T-helper 2 cell treated with Interferon-gamma antibody and Interleukin-4, amounts not matched to agents 5 μg/mL and 100 μg/mL, for 36 hours (primary cell): Measurements from ENCODE around the gene ATP2A2.
"Not testable (repeated sequence)": the region's sequence is repeated elsewhere in the genome, so short reads cannot be mapped to it uniquely, and the experiment has no call there.

Experiments used
- DNase-seq: peaks from one replicate; pipeline ENCODE4 v3.0.0; 2021; ENCODE audit warnings: low spot score
- H3K27ac Mint-ChIP-seq: one replicate; pipeline ENCODE4 v1.8.0; 2021; ENCODE audit warnings: mild to moderate bottlenecking, mixed read lengths
- H3K27me3 Mint-ChIP-seq: one replicate; pipeline ENCODE4 v1.8.0; 2021; ENCODE audit warnings: low read depth, mixed read lengths
- H3K36me3 Mint-ChIP-seq: one replicate; pipeline ENCODE4 v1.8.0; 2021; ENCODE audit warnings: low read depth, mixed read lengths
- H3K4me1 Mint-ChIP-seq: one replicate; pipeline ENCODE4 v1.8.0; 2021; ENCODE audit warnings: low read depth, mixed read lengths
- H3K4me3 Mint-ChIP-seq: one replicate; pipeline ENCODE4 v1.8.0; 2022; ENCODE audit warnings: mild to moderate bottlenecking, moderate library complexity, mixed read lengths
- H3K9me3 Mint-ChIP-seq: one replicate; pipeline ENCODE4 v1.8.0; 2021; ENCODE audit warnings: mixed read lengths

ATP2A2 gene

DNA sequence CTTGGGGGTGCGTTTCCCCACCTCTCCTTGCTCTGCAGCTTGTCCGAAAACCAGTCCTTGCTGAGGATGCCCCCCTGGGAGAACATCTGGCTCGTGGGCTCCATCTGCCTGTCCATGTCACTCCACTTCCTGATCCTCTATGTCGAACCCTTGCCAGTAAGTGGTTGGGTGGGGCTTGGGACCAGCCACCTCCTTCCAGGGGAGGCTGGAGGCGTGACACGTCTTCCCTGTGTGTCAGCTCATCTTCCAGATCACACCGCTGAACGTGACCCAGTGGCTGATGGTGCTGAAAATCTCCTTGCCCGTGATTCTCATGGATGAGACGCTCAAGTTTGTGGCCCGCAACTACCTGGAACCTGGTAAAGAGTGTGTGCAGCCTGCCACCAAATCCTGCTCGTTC lies 64.9 kb downstream of the ATP2A2 start:
- Mint-ChIP-seq H3K4me1 (peaks cover 39% of the 10 kb centered on the region), H3K36me3 (peaks cover 70% of the 10 kb centered on the region), H3K27ac (no peak overlapping the region), H3K27me3 (no peaks in the 10 kb centered on the region), H3K9me3 (no peaks in the 10 kb centered on the region), H3K4me3 (no peak overlapping the region)
- no peak for DNase-seq

- no peaks in the 10 kb centered on the region for H3K9me3 Mint-ChIP-seq
- H3K27me3 Mint-ChIP-seq: no peaks in the 10 kb centered on the region
- no peak overlapping the region for H3K4me3 Mint-ChIP-seq
- H3K27ac Mint-ChIP-seq: peak overlapping the region; percentile 62
- H3K36me3 Mint-ChIP-seq: peaks cover 56% of the 10 kb centered on the region
- DNase-seq: no peak
- peaks cover 39% of the 10 kb centered on the region for H3K4me1 Mint-ChIP-seq
These were observed 66.7 kb downstream of the ATP2A2 start for GRCh38 chr12:110347767-110348166.

- H3K4me1 Mint-ChIP-seq: peaks cover 43% of the 10 kb centered on the region
- H3K4me3 Mint-ChIP-seq: no peak overlapping the region
- no peaks in the 10 kb centered on the region for H3K27me3 Mint-ChIP-seq
- peaks cover 48% of the 10 kb centered on the region for H3K36me3 Mint-ChIP-seq
- peak overlapping the region; percentile 88 for H3K27ac Mint-ChIP-seq
- H3K9me3 Mint-ChIP-seq: no peaks in the 10 kb centered on the region
- no peak for DNase-seq
These were observed 67.5 kb downstream of the ATP2A2 start for GRCh38 chr12:110348431-110349059.

GRCh38 chr12:110349096-110349495 lies 68.0 kb downstream of the ATP2A2 start:
- Mint-ChIP-seq H3K36me3 (peaks cover 44% of the 10 kb centered on the region), H3K27ac (peak overlapping the region; percentile 88), H3K4me3 (peak overlapping the region; percentile 71), H3K4me1 (peaks cover 45% of the 10 kb centered on the region), H3K9me3 (no peaks in the 10 kb centered on the region), H3K27me3 (no peaks in the 10 kb centered on the region)
- DNase-seq: no peak

- Mint-ChIP-seq H3K4me3 (peak overlapping the region; percentile 71), H3K4me1 (peaks cover 49% of the 10 kb centered on the region)
These were observed 68.6 kb downstream of the ATP2A2 start for GRCh38 chr12:110349514-110350151.

DNA sequence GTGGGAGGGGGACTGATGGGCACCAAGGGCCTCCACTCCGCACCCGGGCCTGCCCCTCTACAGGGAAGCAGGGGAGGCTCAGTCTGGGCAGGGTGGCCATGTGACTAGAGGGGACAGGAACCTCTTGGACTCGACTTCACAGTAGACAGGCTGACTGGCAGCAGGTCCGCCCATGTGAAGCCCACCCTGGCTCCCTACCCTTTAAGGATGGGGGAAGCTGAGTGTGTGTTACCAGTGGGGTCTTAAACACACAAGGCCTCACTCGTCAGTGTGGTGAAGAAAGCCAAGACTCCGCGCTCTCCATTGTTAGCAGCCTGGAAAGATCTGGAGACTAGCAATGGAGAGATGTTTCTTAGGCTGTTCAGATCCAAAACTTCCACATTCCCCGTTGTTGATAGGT lies 70.1 kb downstream of the ATP2A2 start:
- no peak for DNase-seq
- peaks cover 52% of the 10 kb centered on the region for H3K4me1 Mint-ChIP-seq
- H3K4me3 Mint-ChIP-seq: no peak overlapping the region
- H3K27me3 Mint-ChIP-seq: no peaks in the 10 kb centered on the region
- H3K9me3 Mint-ChIP-seq: no peaks in the 10 kb centered on the region
- H3K27ac Mint-ChIP-seq: no peak overlapping the region
- peaks cover 28% of the 10 kb centered on the region for H3K36me3 Mint-ChIP-seq

More at GRCh38 chr12:110349514-110350151, 68.6 kb downstream of the ATP2A2 start:
- Mint-ChIP-seq H3K36me3 (peaks cover 39% of the 10 kb centered on the region), H3K27me3 (no peaks in the 10 kb centered on the region), H3K9me3 (no peaks in the 10 kb centered on the region), H3K27ac (peak overlapping the region; percentile 88)
- DNase-seq: peak; percentile 71

DNA sequence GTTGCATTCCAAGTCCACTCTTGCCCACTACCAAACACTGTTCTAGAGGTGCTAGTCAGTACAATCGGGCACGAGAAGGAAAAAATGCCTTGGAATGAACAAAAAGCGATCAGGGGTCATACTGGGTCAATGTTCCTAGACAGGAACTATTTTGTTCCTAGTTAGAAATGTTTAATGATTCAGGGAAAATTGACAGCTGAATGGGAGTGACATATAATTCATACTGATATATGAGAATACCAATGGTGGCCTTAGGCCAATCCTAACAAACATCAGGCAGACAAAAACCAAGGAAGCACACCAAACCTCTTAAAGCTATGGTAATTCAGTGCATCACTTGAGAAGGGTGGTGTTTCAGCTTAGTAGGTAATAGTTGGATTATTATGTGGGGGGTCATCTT lies 71.4 kb downstream of the ATP2A2 start:
- no peak for DNase-seq
- peaks cover 17% of the 10 kb centered on the region for H3K36me3 Mint-ChIP-seq
- peaks cover 46% of the 10 kb centered on the region for H3K4me1 Mint-ChIP-seq
- H3K9me3 Mint-ChIP-seq: no peaks in the 10 kb centered on the region
- no peak overlapping the region for H3K27ac Mint-ChIP-seq
- no peaks in the 10 kb centered on the region for H3K27me3 Mint-ChIP-seq
- H3K4me3 Mint-ChIP-seq: no peak overlapping the region

GRCh38 chr12:110353211-110353965 lies 72.3 kb downstream of the ATP2A2 start:
- H3K9me3 Mint-ChIP-seq: no peaks in the 10 kb centered on the region
- H3K27ac Mint-ChIP-seq: no peak overlapping the region
- peaks cover 39% of the 10 kb centered on the region for H3K4me1 Mint-ChIP-seq
- H3K27me3 Mint-ChIP-seq: no peaks in the 10 kb centered on the region
- DNase-seq: no peak
- H3K4me3 Mint-ChIP-seq: no peak overlapping the region
- H3K36me3 Mint-ChIP-seq: peaks cover 10% of the 10 kb centered on the region

DNA sequence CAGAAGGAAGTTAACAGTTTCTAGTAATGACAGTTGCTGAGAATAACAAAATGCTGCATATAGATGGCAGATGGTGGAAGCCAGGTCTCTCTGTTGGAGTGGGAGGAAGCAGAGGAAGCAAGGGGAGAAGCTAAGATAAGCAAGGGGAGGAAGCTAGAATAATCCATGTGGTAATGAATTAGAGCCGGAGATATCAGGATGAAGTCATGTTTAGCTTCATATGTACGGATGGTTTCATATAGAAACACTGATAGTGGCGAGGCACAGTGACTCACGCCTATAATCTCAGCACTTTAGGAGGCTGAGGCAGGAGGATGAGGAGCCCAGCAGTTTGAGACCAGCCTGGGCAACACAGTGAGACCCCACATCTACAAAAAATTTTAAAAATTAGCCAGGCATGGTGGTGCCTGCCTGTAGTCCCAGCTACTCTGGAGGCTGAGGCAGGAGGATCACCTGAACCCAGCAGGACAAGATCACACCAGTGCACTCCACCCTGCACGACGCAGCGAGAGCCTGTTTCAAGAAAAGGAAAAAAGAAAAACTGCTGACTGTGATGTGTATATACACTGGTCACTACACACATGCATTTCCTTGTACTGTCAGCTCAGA lies 73.2 kb downstream of the ATP2A2 start:
- Mint-ChIP-seq H3K4me3 (peak overlapping the region; percentile 22), H3K27ac (peak overlapping the region; percentile 26), H3K36me3 (peaks cover 6% of the 10 kb centered on the region), H3K27me3 (no peaks in the 10 kb centered on the region), H3K4me1 (peaks cover 30% of the 10 kb centered on the region), H3K9me3 (no peaks in the 10 kb centered on the region)
- no peak for DNase-seq

GRCh38 chr12:110355073-110355472 lies 74.0 kb downstream of the ATP2A2 start:
- H3K9me3 Mint-ChIP-seq: no peaks in the 10 kb centered on the region
- H3K36me3 Mint-ChIP-seq: no peaks in the 10 kb centered on the region
- peak overlapping the region; percentile 22 for H3K4me3 Mint-ChIP-seq
- no peaks in the 10 kb centered on the region for H3K27me3 Mint-ChIP-seq
- no peak for DNase-seq
- no peak overlapping the region for H3K27ac Mint-ChIP-seq
- H3K4me1 Mint-ChIP-seq: peaks cover 22% of the 10 kb centered on the region

DNA sequence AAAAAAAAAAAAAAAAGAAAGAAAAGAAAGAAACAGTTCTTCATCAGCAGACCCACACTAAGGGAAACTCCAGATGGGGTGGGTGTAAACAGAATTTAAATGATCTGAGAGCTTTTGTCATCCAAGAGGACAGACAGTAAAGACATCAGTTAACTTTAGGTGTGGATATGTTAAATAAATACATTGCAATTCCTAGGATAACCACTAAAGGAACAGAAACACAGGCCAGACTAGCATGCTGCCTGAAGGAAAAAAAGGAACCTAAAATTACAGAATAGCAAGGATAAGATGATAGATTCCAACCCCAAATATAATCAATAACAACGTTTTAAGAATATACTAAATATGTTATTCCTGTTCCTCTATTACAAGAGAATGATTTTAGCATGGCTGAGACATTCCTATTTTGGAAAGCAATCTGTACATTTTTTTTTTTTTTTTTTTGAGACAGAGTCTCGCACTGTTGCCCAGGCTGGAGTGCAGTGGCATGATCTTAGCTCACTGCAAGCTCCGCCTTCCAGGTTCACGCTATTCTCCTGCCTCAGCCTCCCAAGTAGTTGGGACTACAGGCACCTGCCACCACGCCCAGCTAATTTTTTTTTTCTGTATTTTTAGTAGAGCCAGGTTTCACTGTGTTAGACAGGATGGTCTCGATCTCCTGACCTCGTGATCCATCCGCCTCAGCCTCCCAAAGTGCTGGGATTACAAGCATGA lies 77.5 kb downstream of the ATP2A2 start:
- H3K27ac Mint-ChIP-seq: not testable (repeated sequence)

GRCh38 chr12:110361216-110361615 lies 80.2 kb downstream of the ATP2A2 start:
- Mint-ChIP-seq H3K27me3 (no peaks in the 10 kb centered on the region), H3K36me3 (no peaks in the 10 kb centered on the region), H3K9me3 (no peaks in the 10 kb centered on the region), H3K4me1 (no peaks in the 10 kb centered on the region), H3K27ac (no peak overlapping the region), H3K4me3 (no peak overlapping the region)
- no peak for DNase-seq

More for the DNA sequence above, 77.5 kb downstream of the ATP2A2 start:
- peaks cover 15% of the 10 kb centered on the region for H3K4me1 Mint-ChIP-seq
- not testable (repeated sequence) for H3K4me3 Mint-ChIP-seq, H3K9me3 Mint-ChIP-seq, H3K36me3 Mint-ChIP-seq, H3K27me3 Mint-ChIP-seq, DNase-seq

DNA sequence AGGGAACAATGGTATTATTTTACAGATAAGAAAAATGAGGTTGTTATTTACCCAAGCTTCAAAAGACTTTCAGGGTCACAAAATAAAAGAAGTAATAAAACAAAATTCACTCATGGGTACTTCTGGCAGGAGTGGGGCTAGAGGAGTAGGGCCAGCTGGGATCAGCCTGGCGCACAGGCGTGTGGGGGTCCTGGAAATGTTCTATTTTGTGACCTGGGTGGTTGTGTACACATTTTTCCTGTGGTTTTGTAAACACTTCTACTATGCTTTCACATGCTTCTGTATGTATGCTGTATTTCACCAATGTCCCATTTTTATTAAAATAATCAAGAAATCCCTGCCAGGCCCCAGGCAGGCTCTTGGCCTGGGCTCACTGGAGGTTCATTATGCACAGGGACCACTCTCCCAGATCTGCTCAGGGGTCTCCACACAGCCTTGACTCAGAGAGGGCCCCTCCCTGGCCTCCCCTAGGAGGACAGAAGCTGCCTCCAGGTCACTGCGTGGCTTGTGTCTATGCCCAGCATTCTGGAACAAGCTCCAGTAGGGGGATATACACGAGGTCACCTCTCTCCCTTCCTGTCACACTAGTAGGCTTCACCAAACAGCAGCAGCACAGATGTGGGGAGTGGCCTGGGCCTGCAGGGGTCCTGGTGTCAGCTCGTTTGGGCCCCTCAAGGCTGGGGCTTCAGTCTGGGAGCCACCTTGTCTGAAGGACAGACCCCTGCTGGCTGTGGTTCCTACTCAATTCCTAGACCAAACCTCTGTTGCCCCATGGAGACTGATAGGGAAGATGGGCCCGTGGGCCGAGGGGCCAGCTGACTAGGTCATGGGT lies 84.7 kb downstream of the ATP2A2 start:
- no peak overlapping the region for H3K27ac Mint-ChIP-seq
- H3K36me3 Mint-ChIP-seq: no peaks in the 10 kb centered on the region
- H3K27me3 Mint-ChIP-seq: no peaks in the 10 kb centered on the region
- H3K4me1 Mint-ChIP-seq: no peaks in the 10 kb centered on the region
- no peak for DNase-seq
- no peaks in the 10 kb centered on the region for H3K9me3 Mint-ChIP-seq
- H3K4me3 Mint-ChIP-seq: no peak overlapping the region
